ENCODE results near the gene PCBD2. TPM values are rescaled to one million over a fixed set of nuclear protein-coding genes. Genes with fewer than 3 reads are reported as not detected.

PCBD2 gene
- polyA plus RNA-seq, 3 donors = 9.0 to 12.6 (median 9.0) TPM

DNA sequence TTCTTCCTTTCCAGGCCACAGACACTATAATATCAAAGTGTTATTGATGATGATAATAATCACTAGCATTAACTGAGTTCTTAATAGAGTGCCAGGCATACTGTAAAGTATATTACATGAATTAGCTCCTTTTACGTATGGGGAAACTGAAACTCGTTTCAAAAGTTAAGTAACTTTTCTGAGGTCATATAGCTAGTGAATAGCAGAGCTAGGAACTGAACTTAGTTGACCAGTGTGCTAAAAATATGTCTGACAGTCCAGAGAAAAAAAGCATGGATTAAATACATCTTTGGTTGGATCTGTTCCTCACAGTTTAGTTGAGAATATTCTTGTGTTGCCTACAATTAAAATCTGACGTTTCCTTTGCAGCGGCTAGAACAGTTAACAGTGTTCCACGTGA, 44.4 kb downstream of the PCBD2 start:
- no peaks in the 10 kb centered on the region for H3K27me3 Mint-ChIP-seq (ENCODE audit: low read depth in 3 of 3)
- Histone ChIP-seq H3K27me3 (ENCODE audit: control insufficient read depth in 2 of 2, insufficient read depth in 2 of 2, low read length in 2 of 2) (no peaks in the 10 kb centered on the region), H3K4me2 (replicated peaks; ENCODE audit: extremely low read depth, low read length, poor library complexity, severe bottlenecking) (no peak overlapping the region), H3K4me3 (replicated peaks in 1 of 3; ENCODE audit: low read depth in 2 of 3, low read length in 3 of 3) (no peak overlapping the region), H3K36me3 (replicated peaks in 1 of 2; ENCODE audit: control insufficient read depth in 1 of 2, insufficient read depth in 2 of 2, low read length in 2 of 2) (peaks cover 0 to 5% of the 10 kb centered on the region in 2 donors), H3K4me1 (ENCODE audit: control insufficient read depth in 1 of 2, insufficient read depth in 2 of 2, low read length in 2 of 2) (no peaks in the 10 kb centered on the region), H2AFZ (ENCODE audit: insufficient read depth, low read depth, low read length, poor library complexity, severe bottlenecking) (no peak overlapping the region), H3K9me3 (replicated peaks in 1 of 2; ENCODE audit: control insufficient read depth in 1 of 2, insufficient read depth in 1 of 2, low read length in 2 of 2) (peaks cover 8 to 9% of the 10 kb centered on the region in 2 donors), H3K79me2 (ENCODE audit: insufficient read depth, low read length) (no peaks in the 10 kb centered on the region), H3K9ac (ENCODE audit: insufficient read depth, low read length, poor library complexity, severe bottlenecking) (no peak overlapping the region), H3K27ac (ENCODE audit: low read depth in 1 of 2, low read length in 2 of 2) (no peak overlapping the region), H4K20me1 (ENCODE audit: insufficient read depth, low read length) (no peaks in the 10 kb centered on the region)
- peaks cover 6% of the 10 kb centered on the region for H3K4me1 Mint-ChIP-seq
- peaks cover 11 to 18% of the 10 kb centered on the region in 2 donors for H3K36me3 Mint-ChIP-seq
- peaks cover 2 to 13% (median 9%) of the 10 kb centered on the region in 7 donors for H3K9me3 Mint-ChIP-seq
- no peak overlapping the region for H3K4me3 Mint-ChIP-seq
- intact Hi-C loops (cut with micrococcal nuclease) = no loop called here
- WGBS (ENCODE audit: insufficient coverage) = 70% methylated on average over 5 of the region's 5 CpGs
- TF ChIP-seq, protein P1, sequence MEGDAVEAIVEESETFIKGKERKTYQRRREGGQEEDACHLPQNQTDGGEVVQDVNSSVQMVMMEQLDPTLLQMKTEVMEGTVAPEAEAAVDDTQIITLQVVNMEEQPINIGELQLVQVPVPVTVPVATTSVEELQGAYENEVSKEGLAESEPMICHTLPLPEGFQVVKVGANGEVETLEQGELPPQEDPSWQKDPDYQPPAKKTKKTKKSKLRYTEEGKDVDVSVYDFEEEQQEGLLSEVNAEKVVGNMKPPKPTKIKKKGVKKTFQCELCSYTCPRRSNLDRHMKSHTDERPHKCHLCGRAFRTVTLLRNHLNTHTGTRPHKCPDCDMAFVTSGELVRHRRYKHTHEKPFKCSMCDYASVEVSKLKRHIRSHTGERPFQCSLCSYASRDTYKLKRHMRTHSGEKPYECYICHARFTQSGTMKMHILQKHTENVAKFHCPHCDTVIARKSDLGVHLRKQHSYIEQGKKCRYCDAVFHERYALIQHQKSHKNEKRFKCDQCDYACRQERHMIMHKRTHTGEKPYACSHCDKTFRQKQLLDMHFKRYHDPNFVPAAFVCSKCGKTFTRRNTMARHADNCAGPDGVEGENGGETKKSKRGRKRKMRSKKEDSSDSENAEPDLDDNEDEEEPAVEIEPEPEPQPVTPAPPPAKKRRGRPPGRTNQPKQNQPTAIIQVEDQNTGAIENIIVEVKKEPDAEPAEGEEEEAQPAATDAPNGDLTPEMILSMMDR (IDR thresholded peaks at IDR 0.05) = no peak
- H3K27ac Mint-ChIP-seq = no peak overlapping the region
- no peak for DNase-seq

DNA sequence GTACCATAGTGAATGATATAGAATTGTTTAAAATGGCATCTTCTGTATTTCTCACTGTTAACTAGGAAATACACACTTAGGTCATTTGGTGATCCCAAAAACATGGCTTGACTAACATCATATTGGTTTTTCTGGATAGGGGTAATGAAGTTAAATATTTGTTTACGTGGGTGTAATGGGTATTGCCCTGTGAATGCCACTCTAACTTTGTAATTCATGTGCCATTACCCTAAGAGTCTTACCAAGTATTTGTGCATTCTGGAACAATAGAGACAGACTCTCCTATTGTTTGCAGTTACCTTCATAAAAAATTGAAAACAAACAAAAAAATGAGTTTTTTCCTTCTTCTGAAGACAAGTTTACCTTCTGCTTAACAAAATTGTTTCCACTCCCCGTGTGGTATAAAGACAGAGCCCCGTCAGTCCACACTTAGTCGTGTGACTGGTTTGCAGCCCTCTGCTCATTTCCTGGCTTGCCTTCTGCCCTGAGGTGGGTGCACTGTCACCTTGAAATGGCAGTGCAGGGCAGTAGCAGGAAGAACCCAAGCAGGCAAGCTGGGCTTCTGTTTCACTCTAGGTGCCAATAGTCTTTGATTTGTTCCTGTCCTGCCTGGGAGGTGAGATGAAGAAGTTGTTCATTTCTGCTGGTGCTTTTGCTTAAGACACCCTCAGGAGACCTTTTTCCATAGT, 53.1 kb downstream of the PCBD2 start:
- Mint-ChIP-seq H3K4me1 (no peaks in the 10 kb centered on the region), H3K4me3 (no peak overlapping the region), H3K27me3 (ENCODE audit: low read depth in 3 of 3) (peaks cover 0 to 2% (median 0%) of the 10 kb centered on the region in 3 donors), H3K36me3 (peaks cover 36 to 45% of the 10 kb centered on the region in 2 donors), H3K27ac (no peak overlapping the region), H3K9me3 (peaks cover 2 to 16% (median 14%) of the 10 kb centered on the region in 7 donors)
- Histone ChIP-seq H2AFZ (ENCODE audit: insufficient read depth, low read depth, low read length, poor library complexity, severe bottlenecking) (no peak overlapping the region), H3K79me2 (ENCODE audit: insufficient read depth, low read length) (no peaks in the 10 kb centered on the region), H3K4me3 (replicated peaks in 1 of 3; ENCODE audit: low read depth in 2 of 3, low read length in 3 of 3) (no peak overlapping the region), H3K9ac (ENCODE audit: insufficient read depth, low read length, poor library complexity, severe bottlenecking) (no peak overlapping the region), H3K4me2 (replicated peaks; ENCODE audit: extremely low read depth, low read length, poor library complexity, severe bottlenecking) (no peak overlapping the region), H3K36me3 (replicated peaks in 1 of 2; ENCODE audit: control insufficient read depth in 1 of 2, insufficient read depth in 2 of 2, low read length in 2 of 2) (peaks cover 32 to 72% of the 10 kb centered on the region in 2 donors), H4K20me1 (ENCODE audit: insufficient read depth, low read length) (no peaks in the 10 kb centered on the region), H3K9me3 (replicated peaks in 1 of 2; ENCODE audit: control insufficient read depth in 1 of 2, insufficient read depth in 1 of 2, low read length in 2 of 2) (peaks cover 13 to 15% of the 10 kb centered on the region in 2 donors), H3K27ac (ENCODE audit: low read depth in 1 of 2, low read length in 2 of 2) (no peak overlapping the region), H3K27me3 (ENCODE audit: control insufficient read depth in 2 of 2, insufficient read depth in 2 of 2, low read length in 2 of 2) (no peaks in the 10 kb centered on the region), H3K4me1 (ENCODE audit: control insufficient read depth in 1 of 2, insufficient read depth in 2 of 2, low read length in 2 of 2) (no peaks in the 10 kb centered on the region)
- 97% methylated on average over 3 of the region's 4 CpGs for WGBS (ENCODE audit: insufficient coverage)
- DNase-seq = no peak
- intact Hi-C loops (cut with micrococcal nuclease) = no loop called here
- TF ChIP-seq, protein P1 (IDR thresholded peaks at IDR 0.05) = no peak

Measured in CD14-positive monocyte (primary cell).